Activated gamma-delta T cell treated with anti-CD3 and anti-CD28 coated beads, Interleukin-2, amount 50 U/mL, for 16 hours (primary cell): ENCODE results near the gene CCDC40.
"Not testable (repeated sequence)": the region's sequence is repeated elsewhere in the genome, so short reads cannot be mapped to it uniquely, and the experiment has no call there.

Experiments
- DNase-seq: peaks from one replicate; pipeline ENCODE4 v3.0.0-alpha.2; 2020; ENCODE audit warnings: low read depth

CCDC40 gene

GRCh38 chr17:80081596-80081995 is 45.2 kb downstream of the CCDC40 start:
- DNase-seq: no peak

DNA sequence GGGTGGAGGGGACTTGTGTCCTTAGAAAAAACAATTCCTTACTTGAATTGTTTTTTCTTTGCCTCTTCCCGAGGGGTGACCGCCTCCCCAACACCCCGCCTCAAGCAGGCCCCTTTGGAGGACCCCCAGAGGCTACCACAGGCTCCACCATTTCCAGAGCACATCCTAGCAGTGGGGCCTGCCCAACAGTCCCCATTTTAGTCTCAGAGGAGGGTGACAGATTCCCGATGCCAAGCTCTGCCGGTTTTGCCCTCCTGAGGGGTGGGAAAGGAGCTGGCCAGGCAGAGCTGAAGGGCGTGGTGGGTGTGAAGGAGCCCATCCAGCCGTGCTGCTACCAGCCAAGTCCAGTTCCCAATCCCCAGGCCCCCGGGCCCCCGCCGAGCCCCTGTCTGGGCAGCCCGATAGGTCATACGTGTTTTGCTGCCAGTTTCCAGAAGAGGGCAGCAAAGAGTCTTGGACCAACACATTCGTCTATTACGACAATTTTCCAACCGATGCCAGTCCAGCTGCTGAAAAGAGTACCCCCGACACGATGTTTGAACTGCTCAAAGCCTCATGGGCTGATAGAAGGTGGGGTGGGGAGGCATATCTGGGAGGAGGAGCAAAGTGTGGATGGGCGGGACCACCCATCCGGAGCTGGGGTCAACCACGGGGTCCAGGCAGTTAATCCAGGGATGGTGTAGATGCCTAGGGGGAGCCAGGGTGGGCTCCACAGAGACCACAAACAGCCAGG is 46.1 kb downstream of the CCDC40 start:
- peak; percentile 38 for DNase-seq

- no peak for DNase-seq
Observed at GRCh38 chr17:80083136-80083661, 46.8 kb downstream of the CCDC40 start.

- no peak for DNase-seq
Observed at GRCh38 chr17:80084773-80085172, 48.3 kb downstream of the CCDC40 start.

DNA sequence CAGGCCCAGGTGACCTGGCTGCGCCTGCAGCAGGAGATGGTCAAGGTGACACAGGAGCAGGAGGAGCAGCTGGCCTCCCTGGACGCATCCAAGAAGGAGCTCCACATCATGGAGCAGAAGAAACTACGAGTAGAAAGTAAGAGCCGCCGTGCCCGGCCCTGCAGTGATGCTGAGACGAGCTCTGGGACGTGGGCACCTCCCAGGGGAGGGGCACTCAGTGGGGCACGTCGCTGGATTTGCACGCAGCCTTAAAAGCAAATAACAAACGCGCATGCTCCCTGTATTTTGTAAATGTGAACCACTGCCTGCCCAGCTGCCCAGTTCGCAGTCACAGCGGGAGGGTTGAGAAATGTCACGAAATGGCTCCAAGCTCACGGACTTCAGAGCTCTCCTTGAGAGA is 49.6 kb downstream of the CCDC40 start:
- DNase-seq: no peak

DNA sequence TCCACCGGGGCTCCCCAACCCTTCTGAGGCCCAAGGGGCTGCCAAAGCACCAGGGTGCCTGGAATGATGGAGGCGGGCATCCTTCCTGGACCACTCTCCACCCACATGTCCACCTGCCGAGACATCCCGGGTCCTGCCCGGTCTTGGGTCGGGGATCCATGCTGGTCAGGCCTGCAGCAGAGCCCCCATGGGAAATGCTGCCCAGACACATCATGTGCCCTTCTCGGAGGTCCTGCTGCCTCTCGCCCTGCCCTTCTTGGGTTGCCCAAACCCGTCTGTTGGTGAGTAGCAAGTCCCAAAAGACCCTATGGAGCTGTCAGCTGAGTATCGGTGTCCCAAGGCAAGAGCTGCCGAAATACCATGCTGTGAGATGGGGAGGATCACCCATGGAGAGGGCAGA is 50.2 kb downstream of the CCDC40 start:
- no peak for DNase-seq

DNA sequence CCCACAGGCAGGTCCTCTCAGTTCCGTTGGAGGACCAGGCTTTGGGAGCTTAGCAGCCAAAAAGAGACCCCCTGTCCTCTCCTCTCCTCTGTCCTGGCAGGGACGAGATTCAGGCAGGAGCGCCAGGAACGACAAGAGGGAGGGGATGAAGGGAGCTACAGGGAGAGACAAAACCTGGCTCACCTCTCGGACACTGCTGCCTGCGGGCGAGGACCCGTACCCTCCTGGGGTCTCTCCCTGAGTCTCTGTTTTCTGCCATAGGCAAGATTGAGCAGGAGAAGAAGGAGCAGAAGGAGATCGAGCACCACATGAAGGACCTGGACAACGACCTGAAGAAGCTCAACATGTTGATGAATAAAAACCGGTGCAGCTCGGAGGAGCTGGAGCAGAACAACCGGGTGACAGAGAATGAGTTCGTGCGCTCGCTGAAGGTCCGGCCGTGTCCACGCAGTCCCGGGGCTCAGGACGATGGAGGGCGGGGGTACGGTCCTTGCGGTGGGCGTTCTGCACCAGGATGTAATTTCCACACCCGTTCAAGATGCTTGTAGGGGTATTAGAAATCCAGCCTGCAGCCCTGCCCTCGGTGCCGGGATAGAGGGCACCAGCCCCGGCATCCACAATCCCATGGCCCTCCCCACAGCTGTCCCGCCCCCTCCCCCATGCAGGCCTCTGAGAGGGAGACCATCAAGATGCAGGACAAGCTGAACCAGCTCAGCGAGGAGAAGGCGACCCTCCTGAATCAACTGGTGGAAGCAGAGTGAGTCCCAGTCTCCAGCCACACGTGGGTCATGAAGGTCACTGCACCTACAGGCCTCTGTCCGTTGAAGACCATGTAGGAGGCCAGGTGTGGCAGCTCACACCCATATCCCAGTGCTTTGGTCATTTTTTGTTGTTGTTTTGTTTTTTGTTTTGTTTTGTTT is 51.2 kb downstream of the CCDC40 start:
- DNase-seq: no peak

DNA sequence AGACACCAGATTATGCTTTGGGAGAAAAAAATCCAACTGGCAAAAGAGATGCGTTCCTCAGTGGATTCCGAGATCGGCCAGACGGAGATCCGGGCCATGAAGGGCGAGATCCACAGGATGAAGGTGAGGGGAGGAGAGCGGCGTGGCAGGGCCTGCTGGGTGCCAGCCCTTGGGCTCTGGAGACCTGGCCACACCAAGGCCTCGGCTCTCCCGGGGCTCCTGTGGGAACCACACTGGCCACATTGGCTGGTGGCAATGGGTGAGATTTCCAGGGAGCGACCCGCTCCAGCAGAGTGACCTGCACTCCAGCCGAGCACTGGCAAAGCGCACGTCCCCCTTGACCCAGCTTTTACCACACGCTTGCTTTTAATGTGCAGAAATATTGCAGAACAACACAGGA is 53.3 kb downstream of the CCDC40 start:
- DNase-seq: no peak

- DNase-seq: not testable (repeated sequence)
Observed at GRCh38 chr17:80090164-80090563, 53.7 kb downstream of the CCDC40 start.

DNA sequence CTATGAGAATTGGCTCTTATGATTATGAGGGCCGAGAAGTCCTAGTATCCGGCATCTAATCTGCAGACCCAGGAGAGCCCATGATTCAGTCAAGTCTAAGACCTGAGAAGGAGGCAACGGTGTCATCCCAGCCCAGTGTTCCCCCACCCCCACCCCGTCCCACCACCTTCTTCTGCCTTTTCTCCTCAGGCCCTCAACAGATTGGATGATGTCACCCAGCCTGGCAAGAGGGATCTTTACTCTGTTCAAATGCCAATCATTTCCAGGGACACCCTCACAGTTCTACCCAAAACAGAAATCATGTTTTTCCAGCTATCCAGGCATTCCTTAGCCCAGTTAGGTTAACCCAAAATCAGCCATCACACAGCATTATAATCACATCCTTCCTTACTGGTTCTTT is 54.9 kb downstream of the CCDC40 start:
- no peak for DNase-seq

DNA sequence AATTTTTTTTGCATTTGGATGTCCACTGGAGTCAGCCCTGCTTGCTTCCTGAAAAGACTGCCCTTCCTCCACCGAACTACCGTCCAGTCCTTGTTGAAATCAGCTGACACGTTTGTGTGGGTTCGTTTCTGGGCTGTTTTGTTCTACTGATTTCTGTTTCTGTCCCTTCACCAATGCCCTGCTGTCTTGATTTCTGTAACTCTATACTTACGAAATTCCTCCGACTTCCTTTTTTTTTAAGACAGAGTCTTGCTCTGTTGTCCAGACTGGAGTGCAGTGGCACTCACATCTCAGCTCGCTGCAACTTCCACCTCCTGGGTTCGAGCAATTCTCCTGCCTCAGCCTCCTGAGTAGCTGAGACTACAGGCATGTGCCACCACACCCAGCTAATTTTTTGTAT is 56.5 kb downstream of the CCDC40 start:
- DNase-seq: no peak

DNA sequence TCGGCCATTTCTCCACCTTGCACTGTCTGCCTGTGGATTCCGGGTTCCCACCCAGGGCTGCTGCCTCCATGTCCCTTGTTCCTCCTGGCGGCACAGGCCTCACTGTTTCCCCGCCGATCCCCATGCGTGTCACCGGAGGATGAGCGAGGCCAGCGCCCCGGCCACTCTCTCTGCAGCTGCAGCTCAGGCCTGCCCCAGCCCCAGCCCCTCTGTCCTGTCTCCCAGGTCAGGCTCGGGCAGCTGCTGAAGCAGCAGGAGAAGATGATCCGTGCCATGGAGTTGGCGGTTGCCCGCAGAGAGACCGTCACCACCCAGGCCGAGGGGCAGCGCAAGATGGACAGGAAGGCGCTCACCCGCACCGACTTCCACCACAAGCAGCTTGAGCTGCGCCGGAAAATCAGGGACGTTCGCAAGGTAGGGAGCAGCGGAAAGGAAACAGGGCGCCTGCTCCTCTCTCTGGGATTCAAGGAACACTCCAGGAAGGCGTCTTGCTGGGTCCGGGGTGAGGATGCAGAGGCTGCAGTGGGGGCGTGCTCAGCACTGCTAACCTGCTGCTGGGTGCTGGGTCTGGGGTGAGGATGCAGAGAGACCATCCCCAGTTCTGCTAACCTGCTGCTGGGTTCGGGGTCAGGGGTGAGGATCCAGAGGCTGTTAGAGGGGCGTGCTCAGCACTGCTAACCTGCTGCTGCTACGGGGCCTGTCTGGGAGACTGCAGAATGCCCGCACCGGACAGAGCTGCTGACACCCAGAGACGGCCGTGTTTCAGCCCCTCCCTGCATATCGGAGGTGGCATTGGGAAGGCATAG is 58.8 kb downstream of the CCDC40 start:
- no peak for DNase-seq

- no peak for DNase-seq
Observed at GRCh38 chr17:80095844-80096475, 59.5 kb downstream of the CCDC40 start.

GRCh38 chr17:80096561-80097021 is 60.1 kb downstream of the CCDC40 start:
- DNase-seq: no peak

- DNase-seq: no peak
Observed at GRCh38 chr17:80097127-80097621, 60.7 kb downstream of the CCDC40 start.

GRCh38 chr17:80097844-80098691 is 61.6 kb downstream of the CCDC40 start:
- no peak for DNase-seq

- DNase-seq: no peak
Observed at GRCh38 chr17:80099291-80100034, 63.0 kb downstream of the CCDC40 start.

DNA sequence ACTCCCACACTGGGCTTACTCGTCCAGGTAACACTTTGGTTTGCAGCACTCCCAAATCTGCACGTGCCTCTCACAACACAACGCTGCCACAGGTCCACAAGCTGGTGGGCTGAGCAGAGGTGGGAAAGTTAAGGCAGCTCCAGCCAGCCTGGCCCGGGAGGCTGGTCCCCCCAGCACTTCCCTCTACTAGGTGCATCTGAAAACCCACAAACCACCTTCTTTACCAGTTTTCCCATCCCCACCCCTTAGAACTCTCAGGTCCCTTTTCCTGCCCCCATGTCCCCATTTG is 63.5 kb downstream of the CCDC40 start:
- no peak for DNase-seq

- DNase-seq: peak; percentile 80
Observed at GRCh38 chr17:80101011-80101945, 64.8 kb downstream of the CCDC40 start, which contains the start of gene GAA. Gene GAA (plus strand): TSS chr17:80101581. CDS start chr17:80104587, 3,006 bp downstream.
